HK-2 (cell line): ENCODE measurements around the gene SPATA6L.

Experiments
- DNase-seq: peaks from one replicate; pipeline ENCODE4 v3.0.0-alpha.2; 2018; ENCODE audit not compliant: unreplicated experiment

The SPATA6L gene

DNA sequence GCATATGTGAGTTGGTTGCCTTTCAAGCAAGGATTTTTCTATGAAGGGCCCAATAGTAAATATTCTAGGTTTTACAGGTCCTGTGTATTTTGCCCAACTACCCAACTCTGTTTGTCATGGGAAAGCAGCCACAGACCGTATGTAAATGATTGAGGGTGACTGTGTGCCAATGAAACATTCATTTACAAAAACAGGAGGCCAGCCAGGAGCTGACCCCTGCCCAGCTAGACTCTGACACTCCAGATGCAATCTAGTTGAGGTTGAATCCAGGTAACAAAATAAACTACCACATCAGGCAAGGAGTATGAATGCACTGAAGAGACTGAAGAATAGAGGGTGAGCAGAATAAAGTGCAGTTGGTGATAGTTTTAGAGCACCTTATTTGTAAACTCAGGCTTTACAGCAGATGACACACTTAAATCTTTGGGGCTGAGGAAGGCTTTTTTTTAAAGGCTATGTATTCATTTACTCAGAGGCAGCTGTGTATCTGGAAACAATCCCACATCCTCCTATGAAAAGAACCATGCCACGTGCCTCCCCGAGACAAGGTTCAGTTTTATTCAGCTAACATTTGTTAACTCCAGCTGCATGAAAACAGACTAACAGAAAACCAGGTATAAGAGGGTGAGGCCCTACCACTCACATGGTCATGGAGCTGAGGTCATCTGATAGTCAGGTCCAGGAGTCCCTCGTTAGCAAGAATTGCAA lies 115.3 kb downstream of the SPATA6L start:
- DNase-seq, result no peak

DNA sequence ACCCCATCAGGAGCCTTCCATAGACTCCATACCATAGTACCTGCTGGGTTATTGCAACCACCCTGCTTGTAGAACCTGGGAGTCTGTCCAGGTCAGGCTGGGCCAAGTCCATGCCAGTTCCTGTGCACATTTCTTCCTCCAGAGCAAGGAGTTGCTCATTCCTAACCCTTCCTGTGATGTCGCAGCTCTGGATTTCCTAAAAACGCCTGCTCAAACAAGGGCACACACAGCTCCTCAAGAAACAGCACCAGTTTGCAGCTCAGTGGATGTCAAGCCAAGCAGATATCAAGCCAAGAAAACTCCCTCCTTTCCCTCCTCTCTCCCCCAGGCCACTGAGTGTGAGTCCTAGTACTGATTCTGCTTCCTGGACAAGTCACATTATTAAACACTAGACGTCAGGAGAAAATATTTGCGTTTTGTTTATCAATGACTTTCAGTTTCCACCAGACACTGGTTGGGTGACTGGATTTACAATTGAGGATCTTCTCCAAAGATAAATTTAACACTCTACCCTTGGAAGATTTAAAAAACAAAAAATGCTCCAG lies 116.5 kb downstream of the SPATA6L start:
- no peak for DNase-seq

DNA sequence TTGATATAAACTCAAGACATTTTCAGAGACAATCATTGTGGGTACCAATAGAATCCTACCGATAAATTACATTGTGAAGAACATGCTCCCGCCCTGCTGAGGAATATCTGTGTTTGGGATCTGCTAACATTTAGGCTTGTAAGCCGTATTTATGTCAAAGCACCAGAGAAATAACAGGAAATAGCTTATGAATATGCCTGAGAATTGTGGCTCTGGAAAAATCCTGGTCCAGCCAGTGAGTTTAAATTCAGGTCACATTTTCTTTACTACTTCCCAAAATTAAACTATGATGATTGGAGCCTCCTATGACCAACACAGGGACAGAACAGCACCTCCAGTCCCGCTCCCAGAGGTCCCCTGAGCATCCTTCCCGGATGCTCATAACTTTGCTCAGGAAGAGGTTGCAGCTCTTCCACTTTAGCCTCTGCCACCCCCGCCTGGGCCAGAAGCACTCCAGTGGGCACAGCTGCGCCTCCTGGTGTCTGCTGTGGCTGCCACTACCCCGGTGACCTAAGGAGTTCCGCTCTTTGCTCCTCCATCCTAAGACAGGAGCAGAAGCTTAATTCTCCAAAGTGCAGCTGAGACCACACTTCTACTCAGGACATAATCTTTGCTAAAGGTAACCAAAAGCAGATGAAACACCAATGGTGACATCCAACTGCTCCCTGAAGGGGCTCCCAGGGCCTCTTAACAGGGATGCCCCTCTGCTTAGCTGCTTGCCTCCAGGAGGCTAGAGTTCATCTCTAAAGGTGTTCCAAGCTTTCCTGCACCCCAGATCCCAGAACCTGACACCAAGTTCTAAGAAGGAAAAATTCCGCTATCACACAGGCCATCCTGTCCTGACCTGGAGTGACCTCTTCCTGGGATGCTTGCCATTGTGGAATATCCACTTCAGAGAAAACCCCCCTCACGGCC lies 117.2 kb downstream of the SPATA6L start:
- no peak for DNase-seq
